Transverse colon (tissue), 3 donors: ENCODE results near the gene COX5A.

Experiments used
- CTCF ChIP-seq, 5 experiments: fragments of 200-600 bp in 3 of 5; fragments of 450-650 bp in 2 of 5; sonication (generic) in 3 of 5; IDR thresholded peaks; 1 replicate in 2 of 5; 2 replicates in 3 of 5; pipeline ENCODE4 v1.5.1; 2016 to 2017; ENCODE audit warnings: antibody characterized with exemption in 5 of 5, inconsistent platforms in 3 of 5, mild to moderate bottlenecking in 2 of 5, moderate library complexity in 1 of 5
- POLR2A ChIP-seq: fragments of 450-650 bp; IDR thresholded peaks from one replicate; pipeline ENCODE4 v1.6.1; 2016; ENCODE audit warnings: antibody characterized with exemption, mild to moderate bottlenecking, moderate library complexity

DNA sequence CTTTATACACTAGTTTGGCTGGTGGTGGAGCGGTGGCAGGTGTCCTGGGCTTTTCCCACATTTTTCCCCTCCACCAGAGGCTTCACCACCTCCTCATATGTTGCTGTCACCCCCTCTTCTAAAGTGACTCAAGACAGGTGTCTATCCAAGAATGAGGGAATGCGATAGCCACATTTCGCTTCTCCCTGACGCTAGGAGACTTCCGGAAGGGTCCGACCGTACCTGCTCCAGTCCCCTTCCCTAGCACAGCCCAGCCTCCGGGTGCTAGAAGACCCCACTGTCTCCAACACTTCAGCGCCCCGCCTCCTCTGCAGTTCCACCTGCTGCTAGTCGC is 65.2 kb downstream of the COX5A start:
- no peak for TF ChIP-seq CTCF (IDR thresholded peaks at IDR 0.05)
- TF ChIP-seq POLR2A: no peak
